Thyroid gland (tissue), 4 donors: ENCODE measurements around the gene OR14J1.

Experiments used
- CTCF ChIP-seq, 6 experiments: fragments of 200-600 bp in 3 of 6; fragments of 450-650 bp in 3 of 6; sonication (generic) in 3 of 6; IDR thresholded peaks; one replicate each; pipeline ENCODE4 v1.5.1; 2016 to 2019; ENCODE audit warnings: antibody characterized with exemption in 6 of 6, mild to moderate bottlenecking in 2 of 6, inconsistent platforms in 1 of 6, moderate library complexity in 1 of 6
- POLR2A ChIP-seq, 2 donors: fragments of 450-650 bp; IDR thresholded peaks; one replicate each; pipeline ENCODE4 v1.6.1; 2017; ENCODE audit warnings: antibody characterized with exemption in 2 of 2, mild to moderate bottlenecking in 2 of 2, moderate library complexity in 1 of 2

GRCh38 chr6:29354980-29355379 lies 53.5 kb downstream of the OR14J1 start:
- TF ChIP-seq POLR2A (IDR thresholded peaks at IDR 0.05) = no peak
- TF ChIP-seq CTCF (IDR thresholded peaks at IDR 0.05) = no peak
